ENCODE measurements around the gene MYG1.
"Not testable (repeated sequence)": the region's sequence is repeated elsewhere in the genome, so short reads cannot be mapped to it uniquely, and the experiment has no call there.

GRCh38 chr12:53332339-53332738 is 32.8 kb downstream of the MYG1 start:
- not testable (repeated sequence) for TF ChIP-seq EZH2 (IDR thresholded peaks at IDR 0.05); POLR2AphosphoS5 (IDR thresholded peaks at IDR 0.05; ENCODE audit: borderline replicate concordance, low read depth, low read length)

Data from SK-N-MC (cell line).